NOMO-1 treated with dmso at 0.1 percent for 144 hours (cell line): ENCODE measurements around the gene NRN1L.

Experiments used
- DNase-seq: peaks from one replicate; lab custom pipeline; 2025; ENCODE audit not compliant: unreplicated experiment; lab: John Stamatoyannopoulos, UW

The NRN1L gene

DNA sequence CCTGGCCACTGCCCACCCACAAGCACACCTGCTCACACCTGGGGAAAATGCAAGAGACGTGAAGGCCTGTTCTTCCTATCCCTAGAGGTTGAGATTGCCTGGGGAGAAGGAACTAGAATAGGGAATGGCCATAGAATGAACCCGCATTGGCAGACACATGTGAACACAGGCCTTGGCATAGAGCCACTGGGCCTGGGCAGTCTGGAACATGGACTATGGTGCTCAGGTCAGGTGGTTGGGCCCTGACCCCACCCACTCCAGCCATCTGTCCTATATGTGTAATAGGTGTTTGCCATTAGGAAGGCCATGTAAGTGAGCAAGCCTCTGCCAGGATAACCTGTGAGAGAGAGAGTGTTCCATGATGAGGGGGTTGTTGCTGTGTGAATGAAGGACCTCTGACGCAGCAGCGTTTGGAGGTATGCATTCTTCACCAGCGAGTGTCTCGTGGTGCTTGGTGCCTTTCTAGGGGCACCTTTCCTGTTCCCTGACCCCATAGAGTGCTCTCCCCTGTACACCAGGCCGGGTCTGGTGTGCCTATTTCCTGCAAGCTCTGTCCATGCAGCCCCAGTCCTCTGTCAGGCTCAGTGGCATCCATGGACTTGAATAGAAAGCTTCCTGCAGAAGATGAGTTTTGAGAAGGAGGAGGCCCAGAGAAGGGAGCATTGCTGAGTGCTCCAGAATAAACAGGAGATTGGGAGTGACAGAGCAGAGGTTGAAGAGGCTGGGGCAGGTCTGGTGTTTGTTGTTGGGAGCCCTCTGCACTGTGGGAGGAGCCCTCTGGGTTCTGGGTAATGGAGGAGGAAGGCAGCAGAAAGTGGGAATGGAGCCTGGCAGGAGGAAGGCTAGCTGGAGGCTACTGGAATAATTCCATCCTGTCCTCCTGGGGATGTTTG lies 31.4 kb downstream of the NRN1L start:
- no peak for DNase-seq

- DNase-seq, result no peak
Measured at GRCh38 chr16:67917140-67917851, 32.6 kb downstream of the NRN1L start.

DNA sequence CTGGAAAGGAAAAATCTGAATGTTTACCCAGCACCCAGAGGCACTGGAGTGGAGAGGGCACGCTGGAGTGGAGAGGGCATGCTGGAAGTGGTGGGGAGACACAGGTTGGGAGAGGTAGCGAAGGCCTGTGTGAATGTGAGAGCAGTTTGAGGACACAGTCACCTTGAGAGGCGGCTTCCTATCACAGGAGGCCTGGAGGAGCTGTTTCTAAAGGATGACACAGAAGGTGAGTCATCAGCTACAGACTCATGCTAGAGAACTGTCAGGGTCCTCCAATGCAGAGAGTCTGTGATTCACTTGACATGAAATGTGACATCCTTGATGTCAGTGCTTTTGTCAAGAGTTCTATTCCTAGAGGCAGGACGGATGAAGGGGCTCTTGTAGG lies 33.2 kb downstream of the NRN1L start:
- no peak for DNase-seq

- no peak for DNase-seq
Measured at GRCh38 chr16:67919622-67920221, 35.0 kb downstream of the NRN1L start.

DNA sequence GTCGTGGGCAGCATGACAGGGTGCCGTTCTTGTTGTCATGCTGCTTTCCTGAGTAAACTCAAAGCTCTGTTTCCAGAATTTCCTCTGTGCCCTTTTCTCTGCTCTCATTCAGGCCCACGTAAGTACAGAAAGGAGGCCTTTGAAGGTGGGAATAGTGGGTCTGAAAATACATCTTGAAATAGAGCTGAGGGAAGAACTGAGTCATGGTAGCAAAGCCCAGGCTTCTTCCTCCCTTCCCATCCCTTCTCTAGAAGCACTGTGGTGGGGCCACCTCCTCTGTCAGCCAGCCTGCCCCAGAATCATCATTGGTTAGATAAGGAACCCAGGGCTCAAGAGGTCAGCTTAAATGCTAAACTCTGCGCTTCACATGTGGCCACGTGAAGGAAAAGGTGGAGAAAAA lies 37.5 kb downstream of the NRN1L start:
- no peak for DNase-seq

DNA sequence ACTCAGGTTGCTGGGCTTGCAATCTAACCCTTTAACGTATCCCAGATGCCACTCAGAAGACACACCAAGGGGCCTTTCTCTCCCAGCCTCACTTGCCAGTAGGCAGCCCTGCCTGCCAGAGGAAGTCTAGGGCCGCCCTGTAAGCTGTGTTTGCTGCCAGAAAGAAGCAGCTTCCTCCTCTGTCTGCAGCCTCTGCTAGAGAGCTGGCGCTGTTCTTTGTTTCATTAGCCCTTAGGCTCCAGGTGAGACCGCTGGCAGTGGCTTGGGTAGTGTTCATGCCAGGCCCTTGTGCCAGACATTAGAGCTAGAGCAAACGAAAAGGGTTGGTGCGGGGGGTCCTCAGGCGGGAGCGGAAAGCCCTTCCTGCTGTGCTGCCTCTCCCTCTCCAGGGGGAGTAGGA lies 38.1 kb downstream of the NRN1L start:
- DNase-seq, result no peak

DNA sequence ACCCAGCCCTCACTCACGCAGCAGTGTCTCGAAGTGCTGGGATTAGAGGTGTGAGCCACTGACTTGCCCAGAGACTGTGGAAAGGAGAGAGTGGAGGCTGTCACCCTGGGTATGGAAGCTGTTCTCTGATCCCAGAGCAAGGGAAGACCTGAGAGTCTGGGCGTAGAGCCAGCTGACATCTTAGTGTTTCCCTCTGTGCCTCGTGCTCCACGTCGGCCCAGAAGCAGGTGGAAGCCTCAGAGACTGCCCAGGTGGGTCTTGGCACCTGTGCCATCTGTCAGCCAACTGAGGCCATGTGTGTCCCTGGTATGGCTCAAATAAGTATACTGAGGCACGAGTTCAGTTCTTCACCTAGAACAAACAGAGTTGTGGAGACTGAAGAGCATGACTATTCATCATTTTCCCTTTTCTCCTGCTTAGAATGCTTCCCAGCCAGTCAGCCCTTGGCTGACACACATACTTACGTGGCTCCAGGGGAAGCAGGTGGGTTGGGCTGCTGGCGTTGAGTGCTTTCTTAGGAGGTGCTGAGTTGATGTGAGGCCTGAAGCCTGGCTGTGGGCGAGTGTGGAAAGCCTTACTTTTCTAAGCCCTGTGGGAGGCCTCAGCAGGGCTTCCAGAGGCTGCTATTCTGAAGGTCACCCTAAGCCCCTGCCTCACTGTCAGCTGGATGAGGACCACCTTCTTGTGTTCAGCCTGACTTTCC lies 38.9 kb downstream of the NRN1L start:
- DNase-seq, result no peak

DNA sequence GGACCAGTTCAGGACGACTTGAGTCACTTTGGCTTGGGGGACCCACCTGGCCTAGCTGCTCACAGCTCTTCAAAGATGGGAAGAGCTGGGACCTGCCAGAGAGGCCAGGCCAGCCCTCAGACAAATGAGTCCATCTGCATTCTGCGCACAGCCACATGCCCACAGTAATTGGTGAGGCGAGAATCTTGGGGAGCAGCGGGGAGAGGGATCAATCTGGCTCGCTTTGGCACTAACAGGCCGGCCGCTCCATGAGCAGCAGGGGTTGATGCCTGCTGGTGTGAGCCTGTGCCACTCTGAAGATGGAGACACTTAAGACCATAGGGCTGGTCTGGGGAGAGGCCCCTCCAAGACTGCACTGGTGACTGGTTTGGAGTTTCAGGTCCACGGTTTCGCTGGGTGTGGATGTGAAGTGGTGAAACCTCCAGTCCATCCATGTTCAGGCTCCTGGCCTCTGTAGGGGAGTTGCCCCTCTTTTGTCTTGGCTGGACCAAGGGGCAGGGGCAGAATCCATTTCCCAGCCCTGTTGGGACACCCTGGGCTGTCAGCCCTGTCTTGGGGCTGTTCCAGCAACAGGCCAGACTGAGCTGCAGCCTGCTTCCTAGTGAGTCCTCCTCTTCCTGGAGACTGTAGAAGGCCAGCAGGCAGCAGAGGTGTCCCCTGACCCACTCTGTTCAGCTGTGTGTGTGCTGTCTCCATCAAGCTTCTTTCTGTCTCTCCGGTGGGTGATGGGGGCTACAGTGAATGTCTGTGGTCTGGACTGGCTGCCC lies 39.6 kb downstream of the NRN1L start:
- no peak for DNase-seq

DNA sequence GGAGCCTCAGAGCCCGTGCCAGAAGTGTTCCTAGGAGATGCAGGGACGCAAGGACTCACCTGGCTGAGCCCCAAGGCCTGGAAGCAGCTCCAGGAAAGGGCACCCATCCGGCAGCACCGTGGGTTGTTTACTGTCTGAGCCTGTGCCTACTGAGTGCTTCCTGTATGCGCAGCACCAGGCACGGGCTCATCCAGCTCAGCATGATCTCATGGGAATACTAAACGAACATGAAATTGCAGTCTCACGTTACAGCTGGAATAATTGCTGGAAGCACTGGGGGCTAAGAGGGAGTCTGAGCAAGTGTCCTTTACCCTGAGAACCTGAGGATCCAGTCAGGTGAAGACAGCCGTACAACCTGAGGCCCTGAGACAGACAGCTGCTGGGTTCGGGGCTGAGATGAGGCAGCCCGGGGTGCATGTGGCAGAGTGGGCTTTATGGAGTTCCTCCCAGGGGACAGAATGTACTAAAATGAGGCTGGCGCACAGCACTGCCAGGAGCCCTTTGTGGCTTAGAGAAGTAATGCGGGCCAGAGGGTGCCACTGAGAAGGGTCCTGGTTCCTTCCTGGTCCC lies 41.6 kb downstream of the NRN1L start:
- DNase-seq, result no peak

DNA sequence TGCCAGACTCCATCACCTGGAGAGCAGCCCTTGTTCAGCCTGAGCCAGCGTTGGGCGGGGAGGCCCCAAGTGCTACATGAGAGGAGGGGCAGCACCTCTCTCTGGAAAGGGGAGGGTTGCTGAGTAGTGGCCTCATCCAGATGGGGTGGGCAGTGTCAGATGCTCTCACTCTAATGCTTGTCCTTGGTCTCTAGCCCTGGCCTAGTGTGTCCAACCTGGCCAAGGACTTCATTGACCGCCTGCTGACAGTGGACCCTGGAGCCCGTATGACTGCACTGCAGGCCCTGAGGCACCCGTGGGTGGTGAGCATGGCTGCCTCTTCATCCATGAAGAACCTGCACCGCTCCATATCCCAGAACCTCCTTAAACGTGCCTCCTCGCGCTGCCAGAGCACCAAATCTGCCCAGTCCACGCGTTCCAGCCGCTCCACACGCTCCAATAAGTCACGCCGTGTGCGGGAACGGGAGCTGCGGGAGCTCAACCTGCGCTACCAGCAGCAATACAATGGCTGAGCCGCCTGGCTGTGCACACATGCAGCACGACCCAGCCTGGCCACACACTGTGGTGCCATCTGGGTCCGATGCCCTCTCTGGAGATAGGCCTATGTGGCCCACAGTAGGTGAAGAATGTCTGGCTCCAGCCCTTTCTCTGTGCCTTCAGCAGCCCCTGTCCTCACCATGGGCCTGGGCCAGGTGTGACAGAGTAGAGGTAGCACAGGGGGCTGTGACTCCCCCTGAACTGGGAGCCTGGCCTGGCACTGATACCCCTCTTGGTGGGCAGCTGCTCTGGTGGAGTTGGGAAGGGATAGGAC lies 42.7 kb downstream of the NRN1L start:
- DNase-seq, result no peak

DNA sequence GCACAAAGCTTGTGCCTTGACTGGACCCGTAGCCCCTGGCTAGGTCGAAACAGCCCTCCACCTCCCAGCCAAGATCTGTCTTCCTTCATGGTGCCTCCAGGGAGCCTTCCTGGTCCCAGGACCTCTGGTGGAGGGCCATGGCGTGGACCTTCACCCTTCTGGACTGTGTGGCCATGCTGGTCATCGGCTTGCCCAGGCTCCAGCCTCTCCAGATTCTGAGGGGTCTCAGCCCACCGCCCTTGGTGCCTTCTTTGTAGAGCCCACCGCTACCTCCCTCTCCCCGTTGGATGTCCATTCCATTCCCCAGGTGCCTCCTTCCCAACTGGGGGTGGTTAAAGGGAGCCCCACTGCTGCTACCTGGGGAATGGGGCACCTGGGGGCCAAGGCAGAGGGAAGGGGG lies 43.5 kb downstream of the NRN1L start:
- no peak for DNase-seq

- DNase-seq, result no peak
Measured at GRCh38 chr16:67928561-67929364, 44.1 kb downstream of the NRN1L start.

DNA sequence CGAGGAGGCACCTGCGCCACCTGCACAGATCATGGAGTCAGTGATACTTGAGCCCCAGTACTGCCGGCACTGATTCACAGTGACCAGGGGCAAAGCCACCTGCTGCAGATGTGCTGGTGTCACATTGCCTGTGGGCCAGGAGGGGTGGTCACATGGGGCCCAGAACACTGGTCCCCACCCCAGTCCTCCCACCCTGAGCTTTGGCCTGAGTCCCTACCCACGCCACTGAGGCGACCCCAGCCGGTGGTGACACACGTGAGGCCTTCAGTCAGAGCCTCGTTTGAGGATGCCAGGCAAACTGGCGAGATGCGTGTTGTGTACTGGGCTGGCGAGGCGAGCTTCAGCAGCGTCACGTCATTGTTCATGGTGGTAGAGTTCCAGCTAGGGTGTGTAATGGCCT lies 45.5 kb downstream of the NRN1L start:
- no peak for DNase-seq

DNA sequence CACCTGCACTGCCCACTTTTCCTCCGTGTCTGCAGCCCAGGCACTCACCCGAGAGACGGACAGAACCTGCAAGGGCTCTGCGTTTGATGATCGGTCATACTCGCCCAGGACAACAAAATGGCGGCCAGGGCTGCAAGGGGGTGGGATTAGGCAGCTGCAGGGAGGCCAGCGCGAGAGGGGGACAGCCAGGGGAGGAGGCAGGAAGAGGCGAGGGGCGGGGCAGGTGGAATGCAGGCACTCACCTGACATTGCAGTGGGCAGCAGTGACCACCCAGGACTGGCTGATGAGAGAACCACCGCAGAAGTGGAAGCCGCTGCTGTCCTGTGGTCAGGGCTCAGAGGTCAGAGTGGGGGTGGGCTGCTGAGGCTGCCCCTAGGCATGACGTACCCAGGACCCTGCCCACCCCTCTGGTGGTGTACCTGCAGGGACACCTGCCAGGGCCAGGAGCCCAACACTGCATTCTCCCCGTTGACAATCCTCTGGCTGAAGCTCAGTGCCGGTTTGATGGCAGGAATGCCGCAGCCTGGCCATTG lies 46.1 kb downstream of the NRN1L start:
- DNase-seq, result no peak

GRCh38 chr16:67931712-67932461 lies 47.2 kb downstream of the NRN1L start, which contains the start of gene CTRL:
CTRL (minus strand) TSS chr16:67931862; CDS start chr16:67931852, 10 bp downstream.
- DNase-seq, result no peak

- DNase-seq, result no peak
Measured at GRCh38 chr16:67932462-67932840, 47.8 kb downstream of the NRN1L start.

DNA sequence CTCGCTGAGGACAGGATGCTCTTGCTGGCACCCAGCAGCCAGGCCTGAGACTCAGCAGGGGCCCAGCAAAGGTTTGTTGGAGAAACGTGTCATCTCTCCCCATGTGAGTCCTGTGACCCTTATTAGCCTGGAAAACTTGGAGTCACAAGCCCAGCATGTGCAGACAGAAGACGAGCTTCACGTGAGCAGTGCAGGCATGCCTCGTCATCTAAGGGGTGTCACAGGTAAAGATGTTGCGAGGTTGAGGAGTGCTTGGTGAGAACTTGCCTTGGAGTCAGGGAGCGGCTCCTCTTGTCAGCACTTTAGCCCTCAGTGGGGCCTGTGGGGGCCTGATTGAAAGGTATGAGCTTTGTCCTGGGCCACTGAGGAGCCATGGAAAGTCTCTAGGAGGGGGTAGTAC lies 49.1 kb downstream of the NRN1L start:
- no peak for DNase-seq
